HG03457 (cell line): ENCODE data around the gene FGF12.

Experiments used
- ATAC-seq: cut with Tn5 transposase; IDR thresholded peaks from one replicate; pipeline ENCODE4 v1.9.1; 2021; ENCODE audit warnings: moderate number of reproducible peaks; ENCODE audit not compliant: unreplicated experiment

The FGF12 gene

DNA sequence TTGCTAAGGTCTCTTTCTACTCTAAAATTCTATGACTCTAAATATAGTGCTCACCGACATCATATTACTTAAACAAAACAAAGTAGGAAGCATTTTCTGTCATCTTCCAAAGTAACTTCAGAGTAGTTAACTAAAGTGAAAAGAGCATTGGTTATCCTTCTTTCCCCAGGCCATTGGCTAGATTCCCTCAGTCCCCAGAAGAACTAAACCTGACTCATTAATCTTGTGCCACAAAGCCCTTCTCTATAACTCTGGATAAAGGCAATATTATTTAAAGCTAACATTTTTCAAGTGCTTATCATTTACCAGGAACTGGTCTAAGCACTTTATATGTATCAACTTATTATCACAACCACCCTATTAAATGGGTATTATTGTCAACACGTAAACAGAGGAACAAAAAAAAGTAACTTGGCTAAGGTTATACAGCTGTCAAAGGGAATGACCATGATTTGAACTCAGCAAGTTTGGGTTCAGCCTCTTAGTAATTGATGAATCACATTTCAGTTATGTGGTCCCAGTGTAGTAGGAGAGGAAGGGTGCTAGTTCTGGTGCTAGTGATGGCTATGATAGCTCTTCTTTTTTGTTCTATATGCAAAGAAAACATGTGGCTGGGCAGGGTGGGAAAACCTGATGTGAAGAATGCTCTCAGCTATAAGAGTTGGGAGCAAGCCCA lies 304.9 kb downstream of the FGF12 start:
- no peak for ATAC-seq

DNA sequence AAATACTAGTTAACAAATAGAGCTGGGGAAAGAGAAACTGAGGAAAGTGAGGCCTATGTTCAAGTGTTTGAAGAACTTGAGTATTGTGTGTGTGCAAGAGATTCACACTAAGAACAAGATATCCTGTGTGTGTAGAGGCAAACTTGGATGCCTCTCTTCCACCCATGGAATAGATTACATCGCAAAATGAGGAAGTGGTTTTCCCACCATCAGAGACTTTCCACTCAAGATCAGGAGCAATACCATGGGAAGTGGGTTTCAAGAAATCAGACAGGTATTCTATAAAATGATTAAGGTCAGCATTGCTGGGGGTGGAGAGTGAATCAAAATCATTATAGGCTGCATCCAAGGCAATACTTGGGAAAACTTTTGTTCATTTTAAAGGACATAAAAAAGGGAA lies 308.0 kb downstream of the FGF12 start:
- ATAC-seq, result no peak

DNA sequence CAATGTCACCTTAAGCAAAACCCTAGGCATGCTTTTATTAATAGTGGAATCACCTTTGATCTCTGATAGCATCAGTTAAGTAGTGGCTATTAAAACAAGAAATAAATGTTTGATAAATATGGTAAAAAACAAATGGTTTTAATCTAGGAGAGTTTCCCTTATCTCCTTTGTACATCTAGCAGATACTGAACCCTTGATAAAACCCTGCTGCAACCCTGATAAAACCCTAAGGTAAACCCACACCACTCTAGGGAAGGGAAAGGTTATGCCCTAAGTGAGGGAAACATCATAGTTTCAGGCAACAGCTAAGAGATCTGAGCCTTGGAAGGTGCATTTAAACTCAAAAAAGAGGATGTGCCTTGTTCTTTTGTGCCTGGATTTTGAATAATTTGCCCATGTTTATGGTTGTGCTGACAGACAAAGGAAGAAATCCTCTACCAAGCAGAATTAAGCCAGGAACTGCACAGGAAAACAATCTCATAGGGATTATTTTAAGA lies 309.7 kb downstream of the FGF12 start:
- no peak for ATAC-seq

- no peak for ATAC-seq
Measured at GRCh38 chr3:192417017-192417416, 310.3 kb downstream of the FGF12 start.

DNA sequence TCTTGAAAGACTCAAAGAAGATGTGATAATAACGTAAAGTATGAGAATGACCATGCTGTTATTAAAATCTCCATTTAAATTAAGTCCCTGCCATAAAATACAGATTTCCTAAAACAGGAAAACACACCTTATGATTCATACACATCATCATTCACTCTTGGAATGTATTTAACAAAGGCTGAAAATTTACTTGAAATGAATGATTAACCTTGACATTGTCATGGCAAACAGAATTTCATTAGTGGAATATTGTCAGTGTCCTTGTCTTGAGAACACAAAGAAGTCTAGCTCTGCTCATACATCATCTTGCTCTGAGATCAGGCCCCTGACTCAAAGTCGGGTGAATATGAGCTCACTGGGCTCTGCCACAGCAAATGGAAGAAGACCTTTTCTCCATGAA lies 313.9 kb downstream of the FGF12 start:
- ATAC-seq, result no peak

DNA sequence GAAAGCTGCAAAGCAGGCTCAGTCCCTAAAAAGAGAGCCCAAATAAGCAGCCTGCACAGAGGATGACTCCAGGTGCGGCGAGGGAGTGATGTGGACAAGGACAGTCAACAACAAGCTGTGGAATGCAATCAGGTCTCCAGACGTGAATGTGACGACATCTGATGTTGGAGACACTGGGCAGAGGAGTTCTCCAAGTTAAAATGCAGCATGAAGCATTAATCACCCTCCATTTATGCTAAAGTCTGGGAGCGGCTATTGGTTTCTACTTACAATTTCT lies 316.7 kb downstream of the FGF12 start:
- no peak for ATAC-seq

GRCh38 chr3:192409838-192410683 lies 317.3 kb downstream of the FGF12 start:
- ATAC-seq, result no peak

GRCh38 chr3:192409201-192409837 lies 318.0 kb downstream of the FGF12 start:
- no peak for ATAC-seq

GRCh38 chr3:192408647-192409200 lies 318.6 kb downstream of the FGF12 start:
- no peak for ATAC-seq

GRCh38 chr3:192408007-192408646 lies 319.2 kb downstream of the FGF12 start:
- no peak for ATAC-seq

DNA sequence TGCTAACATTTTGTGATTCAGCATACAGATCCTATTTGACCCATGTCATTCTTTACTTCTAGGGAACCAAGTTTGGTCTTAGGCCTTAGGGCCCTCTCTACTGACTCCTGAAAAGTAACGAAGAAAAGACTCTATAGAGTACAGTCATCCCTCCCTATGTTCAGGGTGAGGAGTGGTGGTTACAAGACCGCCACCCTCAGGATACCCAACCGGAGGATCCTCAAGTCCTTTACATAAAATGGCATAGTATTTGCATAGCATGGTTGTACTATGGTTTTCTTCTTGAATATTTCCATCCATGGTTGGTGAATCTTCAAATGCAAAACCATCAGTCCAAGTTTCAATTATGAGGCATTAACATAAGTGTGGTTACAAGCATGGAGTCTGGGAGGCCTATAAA lies 327.6 kb downstream of the FGF12 start:
- ATAC-seq, result no peak

DNA sequence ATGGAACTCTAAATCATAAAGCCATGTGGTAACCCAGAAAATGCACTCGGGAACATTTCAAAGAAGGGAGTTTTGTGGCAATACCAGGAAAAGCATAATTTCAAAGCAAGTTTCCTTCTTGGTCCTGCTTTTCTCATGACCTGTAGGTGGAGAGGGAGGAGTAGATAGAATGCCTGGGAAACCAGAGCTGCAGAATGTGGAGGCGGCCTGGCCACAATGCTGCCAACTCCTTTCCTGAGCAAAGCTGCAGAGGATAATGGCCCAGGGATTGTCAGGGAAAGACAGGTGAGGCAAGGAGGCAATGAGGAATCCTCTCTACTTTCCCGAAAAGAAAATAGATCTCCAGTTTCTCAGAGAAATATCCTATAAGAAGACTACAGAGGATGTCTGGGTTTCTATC lies 330.3 kb downstream of the FGF12 start:
- no peak for ATAC-seq

- no peak for ATAC-seq
Measured at GRCh38 chr3:192395506-192395905, 331.8 kb downstream of the FGF12 start.

GRCh38 chr3:192392986-192393385 lies 334.4 kb downstream of the FGF12 start:
- ATAC-seq, result no peak

- ATAC-seq, result no peak
Measured at GRCh38 chr3:192382861-192383260, 344.5 kb downstream of the FGF12 start.

GRCh38 chr3:192373586-192373985 lies 353.8 kb downstream of the FGF12 start:
- ATAC-seq, result no peak

GRCh38 chr3:192373032-192373431 lies 354.3 kb downstream of the FGF12 start:
- ATAC-seq, result no peak

DNA sequence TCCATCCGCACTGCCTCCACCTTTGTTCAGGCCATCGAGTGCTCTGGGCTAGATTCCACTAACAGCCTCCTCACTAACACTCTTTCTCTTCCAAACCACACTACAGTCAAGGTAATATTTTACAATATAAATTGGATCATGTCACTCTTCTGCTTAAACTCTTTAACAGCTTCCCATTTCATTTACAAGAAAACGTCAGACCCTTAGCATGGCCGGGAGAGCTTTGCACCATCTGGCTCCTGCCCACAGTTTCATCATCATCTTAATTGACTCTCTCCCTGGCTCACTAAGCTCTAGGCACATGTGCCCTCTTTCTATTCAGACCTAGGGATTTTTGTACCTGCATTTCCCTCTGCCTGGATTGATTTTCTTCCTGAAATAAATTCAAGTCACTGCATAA lies 354.7 kb downstream of the FGF12 start:
- ATAC-seq, result no peak

DNA sequence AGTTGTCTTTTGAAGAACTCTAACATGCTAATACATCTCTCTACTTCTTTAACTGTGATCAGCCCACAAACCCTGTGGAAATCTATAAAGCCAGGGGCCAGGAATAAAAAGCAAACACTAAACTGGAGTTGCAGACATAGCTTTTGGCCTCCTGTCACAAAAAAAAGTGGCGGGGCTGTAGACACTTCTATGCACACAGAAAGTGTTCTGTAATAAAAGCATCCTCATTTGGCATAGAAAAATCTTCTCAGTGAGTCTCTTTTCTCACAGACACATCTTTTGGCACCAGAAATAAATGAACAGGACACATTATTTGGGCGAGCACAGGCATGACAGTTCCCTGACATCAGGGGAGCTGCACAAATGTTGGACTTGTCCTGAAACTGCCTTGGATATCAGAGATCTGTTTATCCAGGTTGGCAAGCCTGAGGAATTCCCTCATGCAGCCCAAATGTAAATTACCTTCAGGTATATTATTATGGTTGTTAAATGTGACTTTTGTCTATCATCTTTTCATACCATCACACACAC lies 355.4 kb downstream of the FGF12 start:
- ATAC-seq, result no peak

DNA sequence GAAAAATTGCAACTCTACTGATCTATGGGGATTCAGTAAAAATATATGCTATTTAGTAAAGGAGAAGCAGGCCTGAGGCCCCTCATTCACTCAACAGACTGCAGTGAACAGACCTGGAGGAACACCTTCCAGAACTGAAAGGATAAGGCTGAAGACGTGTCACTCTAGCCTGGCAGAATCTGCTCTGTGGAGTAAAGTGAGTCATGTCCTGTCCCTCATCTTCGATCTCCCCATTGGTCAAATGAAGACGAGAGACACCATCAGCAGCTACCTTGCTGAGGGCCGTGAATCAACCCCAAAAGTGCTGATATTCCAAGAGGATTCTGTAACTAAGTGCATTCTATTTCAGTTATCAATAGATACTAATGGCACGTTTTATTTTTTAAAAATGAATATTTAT lies 359.7 kb downstream of the FGF12 start:
- ATAC-seq, result no peak

GRCh38 chr3:192366916-192367315 lies 360.4 kb downstream of the FGF12 start:
- ATAC-seq, result no peak
